PC-3 (cell line): Measurements from ENCODE around the gene AEBP1. TPM values are rescaled to one million over a fixed set of nuclear protein-coding genes. Genes with fewer than 3 reads are reported as not detected.

Experiments used
- ATAC-seq: fragments of 200-7000 bp; cut with Tn5 transposase; 2 replicates; pipeline ENCODE4 v1.9.1; 2020; ENCODE audit warnings: mild to moderate bottlenecking, moderate library complexity
- BruUV-seq: library from RNA; stranded (reverse); fragments of 400-500 nt; replicated peaks from 2 replicates; lab custom pipeline; 2021; lab: Mats Ljungman, UMichigan
- CTCF ChIA-PET: fragments of 300-600 bp; sonication (Branson Sonifier 250); formaldehyde crosslinking; loops from one replicate; lab custom pipeline; 2022; ENCODE audit warnings: antibody characterized with exemption; lab: Charles Lee
- POLR2A ChIA-PET: fragments of 300-600 bp; sonication (Branson Sonifier 250); formaldehyde crosslinking; loops from one replicate; lab custom pipeline; 2022; ENCODE audit warnings: antibody characterized with exemption; ENCODE audit not compliant: unreplicated experiment; lab: Charles Lee
- DNase-seq: peaks from one replicate; pipeline ENCODE4 v3.0.0-alpha.2; 2015
- H2AFZ ChIP-seq: fragments of 300-600 bp; sonication (generic); 2 replicates; pipeline ENCODE4 v1.6.0; 2016; ENCODE audit warnings: antibody characterized with exemption, low read length
- H3F3A ChIP-seq: fragments of 300-600 bp; sonication (generic); one replicate; pipeline ENCODE4 v1.6.0; 2017; ENCODE audit warnings: antibody characterized with exemption, low read length, control low read depth, mild to moderate bottlenecking; ENCODE audit not compliant: unreplicated experiment
- H3K27ac ChIP-seq: fragments of 300-600 bp; sonication (generic); 2 replicates; pipeline ENCODE4 v1.5.1; 2016; ENCODE audit warnings: mild to moderate bottlenecking, low read length
- H3K27me3 ChIP-seq: fragments of 300-600 bp; sonication (generic); 2 replicates; pipeline ENCODE4 v1.6.1; 2016; ENCODE audit warnings: low read length, mixed read lengths
- H3K36me3 ChIP-seq: fragments of 300-600 bp; sonication (generic); 2 replicates; pipeline ENCODE4 v1.6.1; 2016; ENCODE audit warnings: low read depth, mixed run types, low read length, mixed read lengths
- H3K4me1 ChIP-seq: fragments of 300-600 bp; sonication (generic); 2 replicates; pipeline ENCODE4 v1.5.1; 2016; ENCODE audit warnings: low read length; ENCODE audit not compliant: insufficient read depth
- H3K4me2 ChIP-seq: fragments of 300-600 bp; sonication (generic); 2 replicates; pipeline ENCODE4 v1.6.0; 2016; ENCODE audit warnings: low read length
- H3K4me3 ChIP-seq: fragments of 300-600 bp; sonication (generic); 2 replicates; pipeline ENCODE4 v1.5.1; 2016; ENCODE audit warnings: mild to moderate bottlenecking, low read length, mixed read lengths
- H3K79me2 ChIP-seq: fragments of 300-600 bp; sonication (generic); 2 replicates; pipeline ENCODE4 v1.6.1; 2017; ENCODE audit warnings: low read length, mixed read lengths
- H3K9ac ChIP-seq: fragments of 300-600 bp; sonication (generic); 2 replicates; pipeline ENCODE4 v1.6.0; 2016; ENCODE audit warnings: mild to moderate bottlenecking, low read length
- H3K9me2 ChIP-seq: fragments of 300-600 bp; sonication (generic); replicated peaks from 2 replicates; pipeline ENCODE4 v1.6.1; 2016; ENCODE audit warnings: mixed run types, low read length, mixed read lengths
- H3K9me3 ChIP-seq: fragments of 300-600 bp; sonication (generic); 2 replicates; pipeline ENCODE4 v1.6.1; 2016; ENCODE audit warnings: low read length, mixed read lengths
- H4K20me1 ChIP-seq: fragments of 300-600 bp; sonication (generic); 2 replicates; pipeline ENCODE4 v1.6.1; 2016; ENCODE audit warnings: low read length, mixed read lengths
- EZH2 ChIP-seq: fragments of 300-600 bp; sonication (generic); IDR thresholded peaks from one replicate; pipeline ENCODE4 v1.6.1; 2017; ENCODE audit warnings: antibody characterized with exemption, mild to moderate bottlenecking, low read length; ENCODE audit not compliant: unreplicated experiment
- EZH2phosphoT487 ChIP-seq: fragments of 300-600 bp; sonication (generic); IDR thresholded peaks from 2 replicates; pipeline ENCODE4 v1.6.1; 2018; ENCODE audit warnings: mild to moderate bottlenecking, antibody characterized with exemption, low read length, borderline replicate concordance
- intact Hi-C: fragments of 100-400 bp; cut with micrococcal nuclease; formaldehyde crosslinking; loops from 2 replicates; pipeline ENCODE4 v1.9.0; 2023
- total RNA-seq: library from RNA; depleted of rRNA; stranded (reverse); fragments of >200 nt; gene quantifications from 2 replicates; pipeline ENCODE4 v1.2.3, GENCODE V29; 2014
- TF ChIP-seq, protein P1 (sequence below): fragments of 300-600 bp; sonication (generic); conservative IDR thresholded peaks from 2 replicates; pipeline ENCODE4 v1.5.1; 2017; ENCODE audit warnings: antibody characterized with exemption, low read depth, mild to moderate bottlenecking, low read length

Gene AEBP1
- total RNA-seq, 1 experiment from 2014 or later: not detected

DNA sequence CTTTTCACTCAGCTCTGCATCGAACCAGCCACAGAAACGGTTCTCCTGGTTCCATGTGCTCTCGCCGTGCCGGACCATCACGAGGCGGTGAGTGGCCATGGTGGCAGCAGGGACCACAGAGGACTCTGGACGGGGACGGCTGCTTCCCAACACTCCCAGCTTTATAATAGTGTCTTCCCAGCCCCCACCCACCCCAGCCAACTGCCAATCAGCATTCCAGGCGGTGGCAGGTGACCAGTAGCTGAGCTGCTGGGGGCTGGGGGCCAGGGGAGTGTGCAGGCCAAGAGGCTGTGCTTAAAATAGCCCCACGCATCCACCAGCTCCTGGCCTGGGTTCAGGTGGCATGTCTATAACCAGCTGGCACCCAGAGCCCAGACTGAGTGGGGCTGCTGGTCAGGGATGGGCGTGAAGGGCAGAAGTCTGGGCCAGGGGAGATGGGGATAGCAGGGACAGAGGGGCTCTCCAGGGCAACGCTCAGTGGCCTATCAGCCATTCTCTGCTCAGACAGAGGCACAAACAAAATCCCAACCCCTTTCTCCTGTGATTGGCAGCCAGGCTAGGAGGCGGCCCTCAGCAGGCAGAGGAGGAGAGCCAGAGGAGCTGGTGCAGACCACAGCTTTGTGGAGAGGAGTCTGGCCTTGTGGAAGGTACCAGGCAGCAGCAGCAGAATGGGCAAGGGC is 38.6 kb upstream of the AEBP1 start, which contains the start of gene PGAM2:
Gene PGAM2, minus strand, starts transcription at position 137 of the 680 bp plus-strand sequence. Its CDS starts 38 bp downstream, at position 99.
- CTCF ChIA-PET: no interaction called here
- no TSS peak for BruUV-seq
- H3K27me3 ChIP-seq: no peaks in the 10 kb centered on the region
- no peak for DNase-seq
- H3K36me3 ChIP-seq: peaks cover 7% of the 10 kb centered on the region; the same call in 1 of the 2 replicates
- H3K79me2 ChIP-seq: no peaks in the 10 kb centered on the region
- H3F3A ChIP-seq: peaks cover 7% of the 10 kb centered on the region
- no peak within 1 kb of the TSS for H3K4me2 ChIP-seq
- H3K4me1 ChIP-seq: no peaks in the 10 kb centered on the region; the same call in 1 of the 2 replicates
- no peak within 1 kb of the TSS for H3K9ac ChIP-seq
- no peaks in the 10 kb centered on the region for H4K20me1 ChIP-seq
- no peak within 1 kb of the TSS for H3K4me3 ChIP-seq
- H3K9me2 ChIP-seq: no peaks in the 10 kb centered on the region
- H3K9me3 ChIP-seq: no peaks in the 10 kb centered on the region
- POLR2A ChIA-PET: interaction anchor here (0.5 to 0.6 kb wide), 3 partner anchors 544 to 1058 kb away, joined by 3 to 13 read pairs (median 3); no protein-coding TSS in a partner anchor
- TF ChIP-seq EZH2 (no peak), EZH2phosphoT487 (no peak)
- TF ChIP-seq, protein P1, sequence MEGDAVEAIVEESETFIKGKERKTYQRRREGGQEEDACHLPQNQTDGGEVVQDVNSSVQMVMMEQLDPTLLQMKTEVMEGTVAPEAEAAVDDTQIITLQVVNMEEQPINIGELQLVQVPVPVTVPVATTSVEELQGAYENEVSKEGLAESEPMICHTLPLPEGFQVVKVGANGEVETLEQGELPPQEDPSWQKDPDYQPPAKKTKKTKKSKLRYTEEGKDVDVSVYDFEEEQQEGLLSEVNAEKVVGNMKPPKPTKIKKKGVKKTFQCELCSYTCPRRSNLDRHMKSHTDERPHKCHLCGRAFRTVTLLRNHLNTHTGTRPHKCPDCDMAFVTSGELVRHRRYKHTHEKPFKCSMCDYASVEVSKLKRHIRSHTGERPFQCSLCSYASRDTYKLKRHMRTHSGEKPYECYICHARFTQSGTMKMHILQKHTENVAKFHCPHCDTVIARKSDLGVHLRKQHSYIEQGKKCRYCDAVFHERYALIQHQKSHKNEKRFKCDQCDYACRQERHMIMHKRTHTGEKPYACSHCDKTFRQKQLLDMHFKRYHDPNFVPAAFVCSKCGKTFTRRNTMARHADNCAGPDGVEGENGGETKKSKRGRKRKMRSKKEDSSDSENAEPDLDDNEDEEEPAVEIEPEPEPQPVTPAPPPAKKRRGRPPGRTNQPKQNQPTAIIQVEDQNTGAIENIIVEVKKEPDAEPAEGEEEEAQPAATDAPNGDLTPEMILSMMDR: no peak
- no peak within 1 kb of the TSS for H2AFZ ChIP-seq
- no peak within 1 kb of the TSS for H3K27ac ChIP-seq
- intact Hi-C loops: no loop called here
- peak; percentile 39 for ATAC-seq

DNA sequence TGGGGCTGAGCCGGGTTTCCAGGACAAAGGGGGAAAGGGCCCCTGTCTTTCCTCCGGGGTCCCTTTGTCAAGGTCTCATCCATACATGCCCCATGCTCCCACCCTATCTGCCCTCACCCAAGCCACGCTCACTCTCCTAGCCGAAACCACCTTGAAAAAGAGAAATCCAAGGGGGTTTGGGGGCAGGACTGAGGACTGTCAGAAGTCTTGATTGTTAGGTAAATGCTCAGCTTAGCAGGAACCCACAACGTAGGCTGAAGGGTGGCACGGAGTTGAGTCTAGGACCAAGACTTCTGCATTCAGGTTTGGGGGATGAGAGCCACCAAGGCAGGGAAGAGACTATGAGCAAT is 38.1 kb upstream of the AEBP1 start:
- peaks cover 6% of the 10 kb centered on the region; the same call in 1 of the 2 replicates for H3K36me3 ChIP-seq
- CTCF ChIA-PET: no interaction called here
- no TSS peak for BruUV-seq

More for the DNA sequence above, 38.1 kb upstream of the AEBP1 start:
- Histone ChIP-seq H3K9me2 (no peaks in the 10 kb centered on the region), H3F3A (peaks cover 7% of the 10 kb centered on the region), H4K20me1 (no peaks in the 10 kb centered on the region), H3K9me3 (no peaks in the 10 kb centered on the region), H3K27ac (no peak overlapping the region), H3K4me1 (peaks cover 5% of the 10 kb centered on the region), H3K79me2 (no peaks in the 10 kb centered on the region), H3K27me3 (no peaks in the 10 kb centered on the region), H3K4me3 (no peak overlapping the region), H3K9ac (no peak overlapping the region), H2AFZ (no peak overlapping the region), H3K4me2 (no peak overlapping the region)
- POLR2A ChIA-PET: interaction anchor here (0.6 kb wide), 2 partner anchors 543 to 1059 kb away, joined by 3 to 13 read pairs; no protein-coding TSS in a partner anchor
- ATAC-seq (no peak; the same call in 1 of the 2 replicates), DNase-seq (no peak)
- intact Hi-C loops: no loop called here
- TF ChIP-seq EZH2 (no peak), EZH2phosphoT487 (no peak)
- TF ChIP-seq, protein P1: no peak
